NCI-H446 (cell line): ENCODE results near the gene HLA-DMA.

ENCODE experiments used
- DNase-seq, 2 experiments: peaks; one replicate each; lab custom pipeline; 2025; lab: John Stamatoyannopoulos, UW

The HLA-DMA gene

GRCh38 chr6:32932132-32932868 is 20.6 kb downstream of the HLA-DMA start:
- no peak for DNase-seq

- no peak for DNase-seq
These were observed 21.7 kb downstream of the HLA-DMA start for GRCh38 chr6:32931211-32931610.

GRCh38 chr6:32922083-32922482 is 30.8 kb downstream of the HLA-DMA start:
- DNase-seq = no peak

- DNase-seq = no peak
These were observed 32.2 kb downstream of the HLA-DMA start for GRCh38 chr6:32920715-32921114.

GRCh38 chr6:32912951-32913350 is 39.9 kb downstream of the HLA-DMA start:
- peak in 1 of 2 experiments; percentile 57 for DNase-seq

GRCh38 chr6:32908897-32909296 is 44.0 kb downstream of the HLA-DMA start:
- DNase-seq = no peak

GRCh38 chr6:32906539-32906938 is 46.4 kb downstream of the HLA-DMA start:
- no peak for DNase-seq

GRCh38 chr6:32905078-32905477 is 47.8 kb downstream of the HLA-DMA start:
- no peak for DNase-seq

- no peak for DNase-seq
These were observed 48.9 kb downstream of the HLA-DMA start for GRCh38 chr6:32903952-32904351.
